ENCODE measurements around the gene CPN2. TPM values are rescaled to one million over a fixed set of nuclear protein-coding genes. Genes with fewer than 3 reads are reported as not detected.

CPN2 gene
- total and polyA plus RNA-seq, 4 donors, result 20.4 to 196 (median 128) TPM

GRCh38 chr3:194344012-194344411 is 7.1 kb downstream of the CPN2 start:
- peak; percentile 84 for DNase-seq (ENCODE audit: low spot score)
- Histone ChIP-seq H3K4me3 (ENCODE audit: low read depth in 1 of 3, low read length in 3 of 3) (no peak overlapping the region), H3K27ac (ENCODE audit: low read depth in 1 of 2, low read length in 2 of 2) (no peak overlapping the region), H3K9me3 (ENCODE audit: control insufficient read depth in 4 of 4, low read length in 3 of 4) (no peaks in the 10 kb centered on the region), H3K4me1 (ENCODE audit: control insufficient read depth in 4 of 4, insufficient read depth in 4 of 4, low read length in 3 of 4) (peaks cover 0 to 6% (median 2%) of the 10 kb centered on the region in 4 donors), H3K9ac (ENCODE audit: low read depth in 1 of 2, low read length in 2 of 2) (no peak overlapping the region), H3K27me3 (ENCODE audit: control insufficient read depth in 4 of 4, insufficient read depth in 4 of 4, low read length in 3 of 4) (no peaks in the 10 kb centered on the region), H3K36me3 (ENCODE audit: control insufficient read depth in 4 of 4, insufficient read depth in 3 of 4, low read depth in 1 of 4, low read length in 3 of 4) (peaks cover 8 to 27% (median 21%) of the 10 kb centered on the region in 4 donors)
- 50% methylated on average over 9 of the region's 9 CpGs for whole genome bisulfite sequencing
- TF ChIP-seq FOXA1 (IDR thresholded peaks at IDR 0.05) (no peak), RAD21 (IDR thresholded peaks at IDR 0.05) (peak; percentile 69 to 75)
- TF ChIP-seq, protein P1, sequence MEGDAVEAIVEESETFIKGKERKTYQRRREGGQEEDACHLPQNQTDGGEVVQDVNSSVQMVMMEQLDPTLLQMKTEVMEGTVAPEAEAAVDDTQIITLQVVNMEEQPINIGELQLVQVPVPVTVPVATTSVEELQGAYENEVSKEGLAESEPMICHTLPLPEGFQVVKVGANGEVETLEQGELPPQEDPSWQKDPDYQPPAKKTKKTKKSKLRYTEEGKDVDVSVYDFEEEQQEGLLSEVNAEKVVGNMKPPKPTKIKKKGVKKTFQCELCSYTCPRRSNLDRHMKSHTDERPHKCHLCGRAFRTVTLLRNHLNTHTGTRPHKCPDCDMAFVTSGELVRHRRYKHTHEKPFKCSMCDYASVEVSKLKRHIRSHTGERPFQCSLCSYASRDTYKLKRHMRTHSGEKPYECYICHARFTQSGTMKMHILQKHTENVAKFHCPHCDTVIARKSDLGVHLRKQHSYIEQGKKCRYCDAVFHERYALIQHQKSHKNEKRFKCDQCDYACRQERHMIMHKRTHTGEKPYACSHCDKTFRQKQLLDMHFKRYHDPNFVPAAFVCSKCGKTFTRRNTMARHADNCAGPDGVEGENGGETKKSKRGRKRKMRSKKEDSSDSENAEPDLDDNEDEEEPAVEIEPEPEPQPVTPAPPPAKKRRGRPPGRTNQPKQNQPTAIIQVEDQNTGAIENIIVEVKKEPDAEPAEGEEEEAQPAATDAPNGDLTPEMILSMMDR (IDR thresholded peaks at IDR 0.05; ENCODE audit: low read depth, low read length, missing input control), result peak; percentile 78

DNA sequence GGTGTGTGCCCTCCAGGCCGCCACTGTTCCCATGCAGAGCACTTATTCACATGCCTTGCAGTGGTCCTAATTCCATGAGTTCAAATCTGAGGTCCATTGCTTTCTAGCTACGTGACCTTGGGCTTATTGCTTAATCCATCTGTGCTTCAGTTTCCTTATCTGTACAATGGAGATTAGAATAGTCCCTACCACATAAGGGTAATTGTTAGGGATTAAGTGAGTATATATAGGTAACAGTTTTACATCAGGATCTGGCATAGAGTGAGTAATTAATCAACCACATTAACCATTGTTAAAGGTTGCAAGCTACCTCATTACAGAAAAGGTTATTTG is 7.6 kb downstream of the CPN2 start:
- H3K27ac ChIP-seq (ENCODE audit: low read depth in 1 of 2, low read length in 2 of 2), result no peak overlapping the region
- DNase-seq (ENCODE audit: low spot score), result no peak
- H3K36me3 ChIP-seq (ENCODE audit: control insufficient read depth in 4 of 4, insufficient read depth in 3 of 4, low read depth in 1 of 4, low read length in 3 of 4), result peaks cover 8 to 27% (median 21%) of the 10 kb centered on the region in 4 donors
- WGBS, result 70% methylated on average over 2 of the region's 2 CpGs
- no peaks in the 10 kb centered on the region for H3K9me3 ChIP-seq (ENCODE audit: control insufficient read depth in 4 of 4, low read length in 3 of 4)
- peaks cover 0 to 6% (median 2%) of the 10 kb centered on the region in 4 donors for H3K4me1 ChIP-seq (ENCODE audit: control insufficient read depth in 4 of 4, insufficient read depth in 4 of 4, low read length in 3 of 4)
- H3K4me3 ChIP-seq (ENCODE audit: low read depth in 1 of 3, low read length in 3 of 3), result no peak overlapping the region
- H3K27me3 ChIP-seq (ENCODE audit: control insufficient read depth in 4 of 4, insufficient read depth in 4 of 4, low read length in 3 of 4), result no peaks in the 10 kb centered on the region
- TF ChIP-seq, protein P2, sequence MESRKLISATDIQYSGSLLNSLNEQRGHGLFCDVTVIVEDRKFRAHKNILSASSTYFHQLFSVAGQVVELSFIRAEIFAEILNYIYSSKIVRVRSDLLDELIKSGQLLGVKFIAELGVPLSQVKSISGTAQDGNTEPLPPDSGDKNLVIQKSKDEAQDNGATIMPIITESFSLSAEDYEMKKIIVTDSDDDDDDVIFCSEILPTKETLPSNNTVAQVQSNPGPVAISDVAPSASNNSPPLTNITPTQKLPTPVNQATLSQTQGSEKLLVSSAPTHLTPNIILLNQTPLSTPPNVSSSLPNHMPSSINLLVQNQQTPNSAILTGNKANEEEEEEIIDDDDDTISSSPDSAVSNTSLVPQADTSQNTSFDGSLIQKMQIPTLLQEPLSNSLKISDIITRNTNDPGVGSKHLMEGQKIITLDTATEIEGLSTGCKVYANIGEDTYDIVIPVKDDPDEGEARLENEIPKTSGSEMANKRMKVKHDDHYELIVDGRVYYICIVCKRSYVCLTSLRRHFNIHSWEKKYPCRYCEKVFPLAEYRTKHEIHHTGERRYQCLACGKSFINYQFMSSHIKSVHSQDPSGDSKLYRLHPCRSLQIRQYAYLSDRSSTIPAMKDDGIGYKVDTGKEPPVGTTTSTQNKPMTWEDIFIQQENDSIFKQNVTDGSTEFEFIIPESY (IDR thresholded peaks at IDR 0.05), result no peak
- TF ChIP-seq JUND (IDR thresholded peaks at IDR 0.05) (no peak), REST (IDR thresholded peaks at IDR 0.05) (no peak), RAD21 (IDR thresholded peaks at IDR 0.05) (no peak), TAF1 (conservative IDR thresholded peaks at IDR 0.05) (no peak), HNF4A (conservative IDR thresholded peaks at IDR 0.05) (no peak), FOXA1 (IDR thresholded peaks at IDR 0.05) (no peak), EGR1 (IDR thresholded peaks at IDR 0.05; ENCODE audit: low read depth in 2 of 2) (no peak), GABPA (IDR thresholded peaks at IDR 0.05 in 1 of 2, conservative IDR thresholded peaks at IDR 0.05 in 1 of 2) (no peak), RXRA (IDR thresholded peaks at IDR 0.05) (no peak), SP1 (IDR thresholded peaks at IDR 0.05) (no peak), FOXA2 (IDR thresholded peaks at IDR 0.05) (no peak), YY1 (IDR thresholded peaks at IDR 0.05) (no peak), NR2F2 (IDR thresholded peaks at IDR 0.05) (no peak)
- TF ChIP-seq, protein P1 (IDR thresholded peaks at IDR 0.05; ENCODE audit: low read depth, low read length, missing input control), result no peak
- TF ChIP-seq, protein P3, sequence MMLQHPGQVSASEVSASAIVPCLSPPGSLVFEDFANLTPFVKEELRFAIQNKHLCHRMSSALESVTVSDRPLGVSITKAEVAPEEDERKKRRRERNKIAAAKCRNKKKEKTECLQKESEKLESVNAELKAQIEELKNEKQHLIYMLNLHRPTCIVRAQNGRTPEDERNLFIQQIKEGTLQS (IDR thresholded peaks at IDR 0.05), result no peak
- TF ChIP-seq, protein P4, sequence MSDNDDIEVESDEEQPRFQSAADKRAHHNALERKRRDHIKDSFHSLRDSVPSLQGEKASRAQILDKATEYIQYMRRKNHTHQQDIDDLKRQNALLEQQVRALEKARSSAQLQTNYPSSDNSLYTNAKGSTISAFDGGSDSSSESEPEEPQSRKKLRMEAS (IDR thresholded peaks at IDR 0.05), result no peak
- H3K9ac ChIP-seq (ENCODE audit: low read depth in 1 of 2, low read length in 2 of 2), result no peak overlapping the region

All from liver (tissue), 9 donors.